Measurements from ENCODE around the gene CSAD.

- no peak for TF ChIP-seq MYNN (CRISPR knock-in tag; IDR thresholded peaks at IDR 0.05; ENCODE audit: low read depth)
- TF ChIP-seq, protein P1, sequence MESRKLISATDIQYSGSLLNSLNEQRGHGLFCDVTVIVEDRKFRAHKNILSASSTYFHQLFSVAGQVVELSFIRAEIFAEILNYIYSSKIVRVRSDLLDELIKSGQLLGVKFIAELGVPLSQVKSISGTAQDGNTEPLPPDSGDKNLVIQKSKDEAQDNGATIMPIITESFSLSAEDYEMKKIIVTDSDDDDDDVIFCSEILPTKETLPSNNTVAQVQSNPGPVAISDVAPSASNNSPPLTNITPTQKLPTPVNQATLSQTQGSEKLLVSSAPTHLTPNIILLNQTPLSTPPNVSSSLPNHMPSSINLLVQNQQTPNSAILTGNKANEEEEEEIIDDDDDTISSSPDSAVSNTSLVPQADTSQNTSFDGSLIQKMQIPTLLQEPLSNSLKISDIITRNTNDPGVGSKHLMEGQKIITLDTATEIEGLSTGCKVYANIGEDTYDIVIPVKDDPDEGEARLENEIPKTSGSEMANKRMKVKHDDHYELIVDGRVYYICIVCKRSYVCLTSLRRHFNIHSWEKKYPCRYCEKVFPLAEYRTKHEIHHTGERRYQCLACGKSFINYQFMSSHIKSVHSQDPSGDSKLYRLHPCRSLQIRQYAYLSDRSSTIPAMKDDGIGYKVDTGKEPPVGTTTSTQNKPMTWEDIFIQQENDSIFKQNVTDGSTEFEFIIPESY (CRISPR knock-in tag; IDR thresholded peaks at IDR 0.05): no peak
- TF ChIP-seq JUNB (CRISPR knock-in tag; IDR thresholded peaks at IDR 0.05; ENCODE audit: borderline replicate concordance): no peak
- TF ChIP-seq TARDBP (CRISPR knock-in tag; IDR thresholded peaks at IDR 0.05): no peak
- no peak for TF ChIP-seq ZNF354B (CRISPR knock-in tag; IDR thresholded peaks at IDR 0.05)
- TF ChIP-seq FOXM1 (CRISPR knock-in tag; IDR thresholded peaks at IDR 0.05): no peak
- no peak for TF ChIP-seq POLR2AphosphoS5 (IDR thresholded peaks at IDR 0.05; ENCODE audit: low read depth, low read length)
- TF ChIP-seq ZBTB40 (IDR thresholded peaks at IDR 0.05): no peak
- no peak for TF ChIP-seq ZBTB40 (CRISPR knock-in tag; IDR thresholded peaks at IDR 0.05)
- TF ChIP-seq, protein P2, sequence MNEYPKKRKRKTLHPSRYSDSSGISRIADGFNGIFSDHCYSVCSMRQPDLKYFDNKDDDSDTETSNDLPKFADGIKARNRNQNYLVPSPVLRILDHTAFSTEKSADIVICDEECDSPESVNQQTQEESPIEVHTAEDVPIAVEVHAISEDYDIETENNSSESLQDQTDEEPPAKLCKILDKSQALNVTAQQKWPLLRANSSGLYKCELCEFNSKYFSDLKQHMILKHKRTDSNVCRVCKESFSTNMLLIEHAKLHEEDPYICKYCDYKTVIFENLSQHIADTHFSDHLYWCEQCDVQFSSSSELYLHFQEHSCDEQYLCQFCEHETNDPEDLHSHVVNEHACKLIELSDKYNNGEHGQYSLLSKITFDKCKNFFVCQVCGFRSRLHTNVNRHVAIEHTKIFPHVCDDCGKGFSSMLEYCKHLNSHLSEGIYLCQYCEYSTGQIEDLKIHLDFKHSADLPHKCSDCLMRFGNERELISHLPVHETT (CRISPR knock-in tag; conservative IDR thresholded peaks at IDR 0.05): no peak
Observed at GRCh38 chr12:53133722-53134121, 47.0 kb downstream of the CSAD start.

Data from HepG2 (cell line).